Smooth muscle cell (in vitro differentiated cells): Measurements from ENCODE around the gene ZNF148. TPM values are rescaled to one million over a fixed set of nuclear protein-coding genes. Genes with fewer than 3 reads are reported as not detected.

Experiments
- DNase-seq: peaks from one replicate; lab custom pipeline; 2025; ENCODE audit not compliant: unreplicated experiment; lab: John Stamatoyannopoulos, UW
- H2AFZ ChIP-seq: fragments of 200-600 bp; sonication (generic); 2 replicates; pipeline ENCODE4 v1.6.0; 2016; ENCODE audit warnings: antibody characterized with exemption, low read depth, mild to moderate bottlenecking
- H3F3A ChIP-seq: fragments of 200-600 bp; sonication (generic); 2 replicates; pipeline ENCODE4 v1.6.0; 2017; ENCODE audit warnings: antibody characterized with exemption, low read depth
- H3K27ac ChIP-seq: fragments of 200-600 bp; sonication (generic); 2 replicates; pipeline ENCODE4 v1.5.1; 2016; ENCODE audit warnings: low read depth, mild to moderate bottlenecking
- H3K27me3 ChIP-seq: fragments of 200-600 bp; sonication (generic); 2 replicates; pipeline ENCODE4 v1.6.1; 2016; ENCODE audit warnings: low read depth, mild to moderate bottlenecking
- H3K36me3 ChIP-seq: fragments of 200-600 bp; sonication (generic); 2 replicates; pipeline ENCODE4 v1.5.1; 2016; ENCODE audit warnings: low read depth
- H3K4me1 ChIP-seq: fragments of 200-600 bp; sonication (generic); 2 replicates; pipeline ENCODE4 v1.5.1; 2016; ENCODE audit warnings: low read depth
- H3K4me2 ChIP-seq: fragments of 200-600 bp; sonication (generic); 2 replicates; pipeline ENCODE4 v1.6.0; 2016; ENCODE audit warnings: mild to moderate bottlenecking
- H3K4me3 ChIP-seq: fragments of 200-600 bp; sonication (generic); 2 replicates; pipeline ENCODE4 v1.5.1; 2016; ENCODE audit warnings: mild to moderate bottlenecking
- H3K79me2 ChIP-seq: fragments of 200-600 bp; sonication (generic); 2 replicates; pipeline ENCODE4 v1.6.0; 2016; ENCODE audit warnings: low read depth, mild to moderate bottlenecking
- H3K9ac ChIP-seq: fragments of 200-600 bp; sonication (generic); 2 replicates; pipeline ENCODE4 v1.6.0; 2016; ENCODE audit warnings: low read depth
- H3K9me3 ChIP-seq: fragments of 200-600 bp; sonication (generic); replicated peaks from 2 replicates; pipeline ENCODE4 v1.5.1; 2016; ENCODE audit warnings: low read depth
- H4K20me1 ChIP-seq: fragments of 200-600 bp; sonication (generic); 2 replicates; pipeline ENCODE4 v1.6.0; 2016; ENCODE audit warnings: low read depth
- CTCF ChIP-seq: fragments of 200-600 bp; sonication (generic); IDR thresholded peaks from 2 replicates; pipeline ENCODE4 v1.5.1; 2017; ENCODE audit warnings: borderline replicate concordance, mild to moderate bottlenecking, antibody characterized with exemption; ENCODE audit not compliant: insufficient read depth, poor library complexity, severe bottlenecking
- WGBS: methylation state at CpG from one replicate; pipeline ENCODE4 v1.1.7; 2016; ENCODE audit warnings: low lambda C conversion rate; 5-methylcytosine and 5-hydroxymethylcytosine counted together
- polyA plus RNA-seq: library from polyadenylated mRNA; unstranded; fragments of >200 nt; fragmentation: Nextera tagmentation; extraction: Ambion mirVana; gene quantifications from 2 replicates; pipeline ENCODE4 v1.2.1, GENCODE V29; 2016
- total RNA-seq: library from RNA; depleted of rRNA; stranded (reverse); fragments of >200 nt; gene quantifications from 2 replicates; pipeline ENCODE4 v1.2.3, GENCODE V29; 2014

Gene ZNF148
- total and polyA plus RNA-seq, 2 experiments from 2014 or later: 23.6 to 27.7 TPM

- Histone ChIP-seq H3K27ac (no peak overlapping the region), H3K4me3 (no peak overlapping the region), H3K27me3 (no peaks in the 10 kb centered on the region), H3F3A (no peaks in the 10 kb centered on the region), H3K4me2 (no peak overlapping the region), H3K9ac (no peak overlapping the region), H3K9me3 (no peaks in the 10 kb centered on the region), H2AFZ (no peak overlapping the region), H3K4me1 (no peaks in the 10 kb centered on the region), H4K20me1 (no peaks in the 10 kb centered on the region), H3K79me2 (no peaks in the 10 kb centered on the region), H3K36me3 (no peaks in the 10 kb centered on the region)
- no peak for TF ChIP-seq CTCF
- no peak for DNase-seq
- WGBS: 75% methylated on average over 6 of the region's 6 CpGs
Measured at GRCh38 chr3:125206934-125207333, 168.2 kb downstream of the ZNF148 start.

GRCh38 chr3:125203731-125204130 is 171.4 kb downstream of the ZNF148 start:
- H3K4me2 ChIP-seq: no peak overlapping the region
- H2AFZ ChIP-seq: no peak overlapping the region
- no peak for DNase-seq
- H3K27me3 ChIP-seq: no peaks in the 10 kb centered on the region
- no peak overlapping the region for H3K9ac ChIP-seq
- H3K4me3 ChIP-seq: no peak overlapping the region
- H3F3A ChIP-seq: no peaks in the 10 kb centered on the region
- no peaks in the 10 kb centered on the region for H4K20me1 ChIP-seq
- no peak overlapping the region for H3K27ac ChIP-seq
- TF ChIP-seq CTCF: no peak
- H3K9me3 ChIP-seq: no peaks in the 10 kb centered on the region
- H3K79me2 ChIP-seq: no peaks in the 10 kb centered on the region
- no peaks in the 10 kb centered on the region for H3K4me1 ChIP-seq
- H3K36me3 ChIP-seq: no peaks in the 10 kb centered on the region

GRCh38 chr3:125202197-125202596 is 172.9 kb downstream of the ZNF148 start:
- Histone ChIP-seq H3K9me3 (no peaks in the 10 kb centered on the region), H3F3A (no peaks in the 10 kb centered on the region), H3K27ac (no peak overlapping the region), H3K27me3 (no peaks in the 10 kb centered on the region), H3K9ac (no peak overlapping the region), H4K20me1 (no peaks in the 10 kb centered on the region), H3K4me2 (no peak overlapping the region), H3K4me3 (no peak overlapping the region), H3K79me2 (no peaks in the 10 kb centered on the region), H2AFZ (no peak overlapping the region), H3K36me3 (no peaks in the 10 kb centered on the region), H3K4me1 (no peaks in the 10 kb centered on the region)
- WGBS: 80% methylated on average over 4 of the region's 4 CpGs
- TF ChIP-seq CTCF: no peak
- DNase-seq: no peak

GRCh38 chr3:125200731-125201139 is 174.4 kb downstream of the ZNF148 start:
- WGBS: 94% methylated on average over 6 of the region's 6 CpGs
- no peaks in the 10 kb centered on the region for H3F3A ChIP-seq
- no peaks in the 10 kb centered on the region for H4K20me1 ChIP-seq
- DNase-seq: no peak
- H3K27ac ChIP-seq: no peak overlapping the region
- H3K9ac ChIP-seq: no peak overlapping the region
- no peaks in the 10 kb centered on the region for H3K9me3 ChIP-seq
- H3K4me1 ChIP-seq: no peaks in the 10 kb centered on the region
- TF ChIP-seq CTCF: no peak
- no peaks in the 10 kb centered on the region for H3K27me3 ChIP-seq
- no peak overlapping the region for H3K4me3 ChIP-seq
- H3K79me2 ChIP-seq: no peaks in the 10 kb centered on the region
- H2AFZ ChIP-seq: no peak overlapping the region
- no peaks in the 10 kb centered on the region for H3K36me3 ChIP-seq
- no peak overlapping the region for H3K4me2 ChIP-seq
